Measurements from ENCODE around the gene CBFA2T2.

CBFA2T2 gene

DNA sequence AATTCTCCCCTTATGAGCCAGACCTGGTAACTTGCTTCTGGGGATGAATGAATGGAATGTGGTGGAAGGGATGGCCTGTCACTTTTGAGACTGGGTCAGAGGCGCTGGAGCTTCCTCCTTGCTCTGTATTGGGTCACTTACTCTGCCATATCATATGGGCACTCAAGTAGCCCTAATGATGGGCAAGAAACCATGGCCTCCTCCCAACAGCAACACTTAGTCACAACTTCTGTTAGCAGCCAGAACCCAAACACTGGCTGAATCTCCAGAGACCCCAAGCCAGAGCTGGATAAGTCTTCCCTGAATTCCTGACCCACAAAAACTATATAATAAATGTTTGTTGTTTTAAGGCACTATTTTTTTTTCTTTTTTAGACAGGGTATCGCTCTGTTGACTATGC lies 190.8 kb downstream of the CBFA2T2 start:
- DNase-seq (ENCODE audit: extremely low spot score), result no peak

GRCh38 chr20:33681288-33681687 lies 191.4 kb downstream of the CBFA2T2 start:
- CTCF ChIA-PET, result interaction anchor here (1.1 to 5.2 kb wide), 3 partner anchors 10 to 27 kb away, joined by 4 to 61 read pairs (median 9); partner anchors contain the start of gene ACTL10
- no peak for TF ChIP-seq CTCF (IDR thresholded peaks at IDR 0.05; ENCODE audit: control extremely low read depth, extremely low read depth, low read depth, missing control alignments)
- no peak for DNase-seq (ENCODE audit: extremely low spot score)
- POLR2A ChIA-PET, result no interaction called here

More for the DNA sequence above, 190.8 kb downstream of the CBFA2T2 start:
- ChIA-PET POLR2A (interaction anchor here (1.5 kb wide), 1 partner anchor 14 kb away, joined by 5 read pairs; the partner anchor contains the start of gene ACTL10), CTCF (interaction anchor here (1.1 to 5.2 kb wide), 4 partner anchors 10 to 36 kb away, joined by 3 to 61 read pairs (median 6); partner anchors contain the start of gene ACTL10)
- TF ChIP-seq CTCF (IDR thresholded peaks at IDR 0.05; ENCODE audit: control extremely low read depth, extremely low read depth, low read depth, missing control alignments), result no peak

DNA sequence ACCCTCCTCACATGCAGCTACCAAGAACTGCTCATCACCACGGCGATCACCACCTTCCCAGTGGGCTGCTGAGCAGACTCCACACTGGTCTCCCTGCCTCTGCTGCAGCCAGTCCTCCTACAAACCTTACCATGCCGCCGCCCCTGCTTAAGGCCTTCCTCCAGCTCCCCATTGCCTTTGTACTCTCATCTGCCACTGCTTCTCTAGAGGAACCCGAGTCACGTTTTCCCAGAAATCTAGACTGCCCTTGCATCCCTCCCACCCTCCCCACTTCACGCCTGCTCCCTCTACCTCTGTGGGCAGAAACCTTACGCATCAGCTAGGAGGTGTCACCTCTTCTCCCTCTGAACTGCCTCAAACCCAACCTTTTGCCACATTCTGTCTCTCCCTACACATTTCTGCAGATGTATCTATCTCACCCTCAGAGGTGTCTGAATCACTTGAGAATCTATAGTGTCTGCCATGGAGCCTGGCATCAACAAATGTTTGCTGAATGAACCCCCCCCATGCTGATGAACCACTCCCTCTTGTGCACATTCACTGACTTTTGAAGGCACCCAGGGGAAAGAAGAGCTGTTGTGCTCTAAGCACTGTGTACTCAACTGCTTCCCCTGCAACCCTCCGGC lies 191.9 kb downstream of the CBFA2T2 start:
- POLR2A ChIA-PET, result interaction anchor here (0.6 kb wide), 1 partner anchor 516 kb away, joined by 3 read pairs; no protein-coding TSS in a partner anchor
- CTCF ChIA-PET, result interaction anchor here (1.1 to 5.2 kb wide), 3 partner anchors 11 to 27 kb away, joined by 4 to 61 read pairs (median 9); partner anchors contain the start of gene ACTL10
- TF ChIP-seq CTCF (IDR thresholded peaks at IDR 0.05; ENCODE audit: control extremely low read depth, extremely low read depth, low read depth, missing control alignments), result no peak
- DNase-seq (ENCODE audit: extremely low spot score), result no peak

GRCh38 chr20:33684533-33685327 lies 194.8 kb downstream of the CBFA2T2 start:
- POLR2A ChIA-PET, result interaction anchor here (0.6 to 1.3 kb wide), 2 partner anchors 18 to 22 kb away, joined by 3 read pairs; partner anchors contain the start of gene ACTL10
- CTCF ChIA-PET, result interaction anchor here (0.9 to 2.4 kb wide), 8 partner anchors 10 to 107 kb away, joined by 3 to 22 read pairs (median 4); partner anchors contain the start of gene ACTL10
- TF ChIP-seq CTCF (IDR thresholded peaks at IDR 0.05; ENCODE audit: control extremely low read depth, extremely low read depth, low read depth, missing control alignments), result no peak
- DNase-seq (ENCODE audit: extremely low spot score), result no peak

DNA sequence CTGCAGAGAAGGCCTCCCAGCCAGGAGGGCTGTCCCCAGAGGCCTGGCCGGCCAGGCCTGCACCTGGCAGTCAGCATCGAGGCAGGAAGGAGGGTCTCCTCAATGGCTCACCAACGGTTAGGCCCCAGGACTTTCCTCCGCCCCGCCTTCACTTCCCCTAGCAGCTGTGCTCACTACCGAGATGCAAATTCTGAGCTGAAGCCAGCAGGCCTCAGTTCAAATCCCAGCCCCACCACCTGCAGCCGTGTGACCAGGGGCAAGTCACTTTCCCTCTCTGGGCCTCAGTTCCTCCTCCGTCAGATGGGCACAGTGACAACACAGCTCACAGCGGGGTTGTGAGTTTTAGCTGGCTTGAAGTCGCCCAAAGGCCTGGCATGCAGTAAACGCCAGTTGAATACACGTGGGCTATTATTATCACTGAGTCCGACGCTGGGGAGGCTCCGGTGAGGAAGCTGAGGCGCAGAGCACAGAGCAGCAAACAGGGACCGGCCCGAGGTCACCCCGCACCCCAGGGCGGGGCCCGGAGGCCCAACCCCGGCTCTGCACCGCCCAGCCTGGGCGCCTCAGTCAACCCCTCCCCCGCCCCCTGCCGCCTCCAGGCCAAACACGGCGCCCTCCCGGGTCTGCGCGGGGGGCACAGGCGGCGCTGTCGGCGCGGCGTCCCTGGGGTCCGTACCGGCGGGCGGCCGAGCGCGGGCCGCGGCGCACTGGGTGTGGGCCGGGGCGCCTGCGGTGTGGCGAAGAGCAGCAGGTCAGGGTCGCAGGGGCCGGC lies 195.6 kb downstream of the CBFA2T2 start:
- CTCF ChIA-PET, result interaction anchor here (0.9 to 2.4 kb wide), 8 partner anchors 10 to 107 kb away, joined by 3 to 22 read pairs (median 4); partner anchors contain the start of gene ACTL10
- DNase-seq (ENCODE audit: extremely low spot score), result peak; percentile 78
- POLR2A ChIA-PET, result interaction anchor here (0.5 to 1.3 kb wide), 3 partner anchors 19 to 427 kb away, joined by 3 to 6 read pairs (median 3); partner anchors contain the start of gene ACTL10
- TF ChIP-seq CTCF (IDR thresholded peaks at IDR 0.05; ENCODE audit: control extremely low read depth, extremely low read depth, low read depth, missing control alignments), result no peak

All from GM10248 (cell line).